ENCODE results near the gene FSIP1. TPM values are rescaled to one million over a fixed set of nuclear protein-coding genes. Genes with fewer than 3 reads are reported as not detected.
A peak's percentile ranks its signal among the peaks of the same experiment; 100 is the strongest.

The FSIP1 gene
- total and polyA plus RNA-seq, 11 donors = 0.28 to 3.7 (median 0.97) TPM; not detected in 1

DNA sequence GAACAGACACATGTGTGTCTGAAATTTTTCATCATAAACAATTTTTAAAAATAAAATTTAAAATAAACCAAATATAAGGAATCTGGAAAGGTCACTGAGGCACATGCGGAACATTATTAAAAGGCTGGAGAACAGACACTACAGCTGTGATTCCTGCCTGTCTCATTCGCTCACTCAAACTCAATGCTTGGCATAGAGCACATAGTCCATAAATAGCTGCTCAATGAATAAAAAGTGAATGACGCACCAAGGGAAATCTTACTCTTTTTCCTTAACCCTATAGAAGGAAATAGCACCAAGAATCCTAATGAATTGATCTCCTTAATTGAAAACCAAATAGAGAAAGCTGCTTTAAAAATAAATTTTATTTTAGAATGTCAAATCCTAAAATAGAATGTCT lies 98.4 kb downstream of the FSIP1 start:
- Histone ChIP-seq H3K36me3 (no peaks in the 10 kb centered on the region), H3K4me1 (peaks cover 0 to 6% (median 0%) of the 10 kb centered on the region in 12 donors), H3K27ac (no peak overlapping the region), H3K9me3 (no peaks in the 10 kb centered on the region), H3K27me3 (no peaks in the 10 kb centered on the region), H3K4me3 (no peak overlapping the region)
- TF ChIP-seq POLR2A (IDR thresholded peaks at IDR 0.05) (no peak), CTCF (IDR thresholded peaks at IDR 0.05) (no peak)
- intact Hi-C loops (cut with DNase I) = loop anchor here in 5 of 10 donors (5.0 to 10.0 kb wide), 4 partner anchors 57 to 291 kb away; partner anchors contain the start of gene THBS1 (in 1 of the 5)
- ATAC-seq (peak; percentile 47 to 77 (median 72)), DNase-seq (no peak)
- 21 to 46% (median 36%) methylated on average over 3 of the region's 3 CpGs for WGBS, 4 donors

DNA sequence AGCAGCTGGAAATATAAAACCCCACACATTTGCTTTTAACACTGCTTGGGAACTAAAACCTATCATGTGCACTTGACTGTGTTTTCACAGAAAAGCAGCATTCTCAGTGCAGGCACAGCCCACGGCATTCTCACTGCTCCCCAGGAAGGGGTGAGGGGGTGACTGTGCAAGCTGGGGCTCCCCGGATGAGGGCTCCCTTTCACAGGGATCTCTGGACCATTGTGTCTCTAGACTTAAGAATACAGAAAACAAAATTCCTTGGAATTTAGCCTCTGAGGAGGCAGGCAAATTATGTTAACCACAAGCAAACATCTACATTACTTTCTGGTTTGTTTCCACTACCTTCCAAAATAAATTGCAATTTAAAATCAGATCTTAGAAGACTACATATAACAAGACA lies 100.3 kb downstream of the FSIP1 start:
- Histone ChIP-seq H3K9me3 (no peaks in the 10 kb centered on the region), H3K4me3 (no peak overlapping the region), H3K27ac (no peak overlapping the region), H3K4me1 (peaks cover 0 to 6% (median 0%) of the 10 kb centered on the region in 12 donors), H3K36me3 (no peaks in the 10 kb centered on the region), H3K27me3 (no peaks in the 10 kb centered on the region)
- 75 to 88% (median 80%) methylated on average over 2 of the region's 2 CpGs for WGBS, 4 donors
- no peak for DNase-seq
- TF ChIP-seq POLR2A (IDR thresholded peaks at IDR 0.05) (no peak), CTCF (IDR thresholded peaks at IDR 0.05) (no peak)
- intact Hi-C loops (cut with DNase I) = loop anchor here in 5 of 10 donors (5.0 to 10.0 kb wide), 4 partner anchors 55 to 292 kb away; partner anchors contain the start of gene THBS1 (in 1 of the 5)
- no peak for ATAC-seq

DNA sequence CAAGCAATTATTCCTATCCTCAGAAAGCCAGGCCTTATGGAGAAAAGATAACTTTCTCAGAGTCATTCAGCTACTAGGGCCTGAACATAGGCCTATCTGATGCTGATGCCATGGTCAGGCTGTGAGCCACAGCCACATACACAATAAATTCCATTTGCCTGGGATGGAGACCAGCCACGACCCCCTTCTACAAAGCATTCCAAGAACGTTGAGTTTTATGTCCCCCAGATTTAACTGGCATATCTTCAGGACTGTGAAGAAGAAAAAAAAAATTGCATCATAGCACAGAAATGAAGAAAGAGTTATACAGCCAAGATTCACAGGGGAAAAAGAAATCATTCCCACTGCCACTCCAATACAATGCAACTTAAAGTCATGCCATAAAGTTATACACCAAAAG lies 101.8 kb downstream of the FSIP1 start:
- no peaks in the 10 kb centered on the region for H3K9me3 ChIP-seq
- H3K27ac ChIP-seq = peak overlapping the region in 2 of 12 donors; percentile 10 to 42
- no peak overlapping the region for H3K4me3 ChIP-seq
- 52 to 75% (median 61%) methylated on average over 2 of the region's 2 CpGs for WGBS, 4 donors
- ATAC-seq = no peak
- H3K27me3 ChIP-seq = no peaks in the 10 kb centered on the region
- no peak for TF ChIP-seq CTCF (IDR thresholded peaks at IDR 0.05)
- TF ChIP-seq POLR2A (IDR thresholded peaks at IDR 0.05) = no peak
- no peaks in the 10 kb centered on the region for H3K36me3 ChIP-seq
- intact Hi-C loops (cut with DNase I) = loop anchor here in 5 of 10 donors (5.0 to 10.0 kb wide), 4 partner anchors 54 to 294 kb away; partner anchors contain the start of gene THBS1 (in 1 of the 5)
- peaks cover 0 to 6% (median 0%) of the 10 kb centered on the region in 12 donors for H3K4me1 ChIP-seq
- DNase-seq = no peak

- H3K4me3 ChIP-seq = no peak overlapping the region
- DNase-seq = no peak
- no peak overlapping the region for H3K27ac ChIP-seq
- intact Hi-C loops (cut with DNase I) = loop anchor here in 1 of 10 donors (10.0 kb wide), 1 partner anchor 508 kb away; no protein-coding TSS in a partner anchor
- H3K36me3 ChIP-seq = no peaks in the 10 kb centered on the region
- peaks cover 0 to 6% (median 0%) of the 10 kb centered on the region in 12 donors for H3K4me1 ChIP-seq
- WGBS, 4 donors = 87 to 94% (median 90%) methylated on average over 3 of the region's 3 CpGs
- no peak for ATAC-seq
- no peaks in the 10 kb centered on the region for H3K27me3 ChIP-seq
- no peaks in the 10 kb centered on the region for H3K9me3 ChIP-seq
- TF ChIP-seq CTCF (IDR thresholded peaks at IDR 0.05) = no peak
- no peak for TF ChIP-seq POLR2A (IDR thresholded peaks at IDR 0.05)
These were observed 110.0 kb downstream of the FSIP1 start for GRCh38 chr15:39672666-39673065.
